Measurements from ENCODE around the gene AP2S1. TPM values are rescaled to one million over a fixed set of nuclear protein-coding genes. Genes with fewer than 3 reads are reported as not detected.

AP2S1 gene
- total and polyA plus RNA-seq, 2 of the 8 experiments (the other 6 are each of a cell fraction or from before 2014, with no cell fraction given): 195 to 211 TPM

DNA sequence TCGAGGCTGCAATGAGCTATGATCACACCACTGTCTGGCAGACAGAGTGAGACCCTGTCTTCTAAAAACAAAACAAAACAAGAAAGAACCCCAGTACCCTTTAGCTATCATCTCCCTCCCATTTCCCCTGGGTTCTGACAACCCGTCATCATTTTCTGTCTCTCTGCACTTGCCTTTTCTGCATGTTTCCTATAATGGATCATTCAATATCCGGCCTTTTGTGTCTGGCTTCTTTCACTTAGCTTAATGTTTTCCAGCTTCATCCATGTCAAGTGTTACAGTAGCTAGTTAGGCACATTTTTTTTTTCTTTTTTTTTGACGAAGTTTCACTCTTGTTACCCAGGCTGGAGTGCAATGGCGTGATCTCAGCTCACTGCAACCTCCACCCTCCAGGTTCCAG lies 16.5 kb downstream of the AP2S1 start (continued):
- TF ChIP-seq RXRA (IDR thresholded peaks at IDR 0.05; ENCODE audit: insufficient read depth, low read depth, low read length): no peak
- no peak for TF ChIP-seq MAFK (IDR thresholded peaks at IDR 0.05; ENCODE audit: low read depth, low read length)
- TF ChIP-seq SIRT6 (IDR thresholded peaks at IDR 0.05; ENCODE audit: low read length): no peak
- no peak for TF ChIP-seq CEBPB (IDR thresholded peaks at IDR 0.05; ENCODE audit: low read depth, low read length)
- TF ChIP-seq, protein P1, sequence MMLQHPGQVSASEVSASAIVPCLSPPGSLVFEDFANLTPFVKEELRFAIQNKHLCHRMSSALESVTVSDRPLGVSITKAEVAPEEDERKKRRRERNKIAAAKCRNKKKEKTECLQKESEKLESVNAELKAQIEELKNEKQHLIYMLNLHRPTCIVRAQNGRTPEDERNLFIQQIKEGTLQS (IDR thresholded peaks at IDR 0.05; ENCODE audit: insufficient read depth, low read depth, low read length): no peak
- TF ChIP-seq E2F6 (IDR thresholded peaks at IDR 0.05): no peak

All from H1 (cell line).